H54 (cell line): ENCODE measurements around the gene CDH5.
A peak's percentile ranks its signal among the peaks of the same experiment; 100 is the strongest.

Experiments
- DNase-seq: peaks from one replicate; pipeline ENCODE4 v3.0.0; 2011; ENCODE audit warnings: low spot score, mixed read lengths; ENCODE audit not compliant: insufficient read length
- FAIRE-seq: peaks from 3 replicates; lab custom pipeline; 2011; peaks lifted over from hg19 to GRCh38; lab: Jason Lieb, UNC
- POLR2A ChIP-seq: IDR thresholded peaks from 2 replicates; pipeline ENCODE4 v1.6.1; 2011; ENCODE audit warnings: low read depth, mild to moderate bottlenecking, low read length

CDH5 gene

DNA sequence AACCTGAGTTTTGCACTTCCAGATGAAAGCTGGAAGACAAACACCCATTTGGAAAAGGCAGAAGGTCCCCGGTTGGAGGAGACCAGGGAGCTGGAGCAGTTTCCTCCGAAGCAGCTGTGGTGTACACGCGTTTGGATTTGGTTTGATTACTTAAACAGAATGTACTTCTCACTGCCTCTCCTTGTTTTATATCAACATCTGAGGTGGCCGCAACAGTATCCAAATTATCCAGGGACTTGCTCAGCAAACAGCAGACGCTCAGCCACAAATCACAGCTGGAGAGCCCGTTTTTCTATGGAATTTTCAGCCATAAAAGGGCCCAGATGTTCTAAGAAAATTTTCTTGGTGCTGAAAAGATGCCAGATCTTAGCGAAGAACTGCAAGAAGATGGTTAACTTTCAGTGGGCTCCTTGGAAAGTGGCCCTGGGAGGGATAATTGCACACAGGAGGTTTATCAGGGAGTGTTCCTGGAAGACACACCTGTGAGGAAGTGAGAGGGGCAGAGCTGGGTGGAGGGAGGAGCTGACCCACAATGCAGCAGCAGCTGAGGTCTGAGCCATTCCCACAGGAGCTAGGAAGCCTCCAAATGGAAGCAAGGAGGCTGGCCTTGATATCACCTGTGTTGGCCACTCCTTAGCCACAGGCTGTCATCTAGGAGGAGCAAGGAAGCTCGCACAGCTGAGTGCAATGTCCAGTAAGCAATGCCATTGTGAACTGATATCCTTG lies 28.9 kb upstream of the CDH5 start:
- FAIRE-seq (no peak), DNase-seq (no peak)
- no peak for TF ChIP-seq POLR2A

DNA sequence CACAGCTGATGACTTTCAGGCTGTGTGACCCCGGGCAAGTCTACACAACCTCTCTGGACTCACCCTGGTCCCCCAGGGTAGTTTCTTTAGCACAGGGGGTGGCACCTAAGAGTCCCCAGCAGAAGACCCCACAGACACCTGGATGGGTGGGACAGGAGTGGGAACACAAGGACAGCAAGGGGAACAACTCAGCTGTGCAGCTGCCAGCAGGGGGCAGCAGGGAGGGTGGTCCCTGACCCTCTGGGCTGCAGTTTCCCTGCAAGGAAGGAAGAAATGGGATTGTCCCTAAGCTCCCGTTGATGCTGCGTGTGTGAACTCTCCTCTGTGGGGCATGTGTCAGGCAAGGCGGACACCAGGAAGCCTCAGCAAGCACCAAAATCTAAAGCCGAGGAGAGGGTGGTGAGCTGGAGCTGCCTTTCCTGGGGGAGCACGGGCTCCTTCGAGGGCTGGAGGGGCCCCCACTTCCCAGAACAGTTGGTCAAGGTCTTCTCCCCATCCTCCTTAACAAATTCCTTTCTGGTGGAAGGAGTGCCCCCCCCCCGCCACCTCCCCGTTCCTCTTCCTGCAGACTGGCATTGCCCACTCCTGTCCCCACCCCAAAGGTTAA lies 24.1 kb upstream of the CDH5 start:
- DNase-seq (peak; percentile 45), FAIRE-seq (no peak)
- no peak for TF ChIP-seq POLR2A

DNA sequence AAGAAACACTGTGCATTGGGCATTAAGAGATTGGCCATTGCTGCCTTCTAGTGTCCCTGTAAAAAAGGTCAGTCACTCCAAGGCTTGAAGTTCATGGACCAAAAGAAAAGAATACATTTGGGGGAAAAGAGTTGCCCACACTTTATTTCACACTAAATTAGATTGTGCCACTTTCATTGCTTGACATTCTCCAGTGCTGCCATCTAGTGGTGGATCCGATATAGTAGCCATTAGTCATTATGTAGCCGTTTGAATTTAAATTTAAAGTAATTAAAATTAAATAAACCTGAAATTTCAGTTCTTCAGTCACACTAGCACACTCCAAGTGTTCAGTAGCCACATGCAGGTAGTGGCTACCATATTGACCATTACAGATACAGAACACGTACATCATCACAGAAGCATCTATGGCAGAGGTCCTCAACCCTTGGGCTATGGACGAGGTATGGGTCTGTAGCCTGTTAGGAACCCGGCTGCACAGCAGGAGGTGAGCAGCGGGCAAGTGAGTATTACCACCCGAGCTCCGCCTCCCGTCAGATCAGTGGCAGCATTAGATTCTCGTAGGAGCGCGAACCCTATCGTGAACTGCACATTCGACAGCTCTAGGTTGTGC lies 21.9 kb upstream of the CDH5 start:
- TF ChIP-seq POLR2A, result no peak
- FAIRE-seq (no peak), DNase-seq (no peak)

DNA sequence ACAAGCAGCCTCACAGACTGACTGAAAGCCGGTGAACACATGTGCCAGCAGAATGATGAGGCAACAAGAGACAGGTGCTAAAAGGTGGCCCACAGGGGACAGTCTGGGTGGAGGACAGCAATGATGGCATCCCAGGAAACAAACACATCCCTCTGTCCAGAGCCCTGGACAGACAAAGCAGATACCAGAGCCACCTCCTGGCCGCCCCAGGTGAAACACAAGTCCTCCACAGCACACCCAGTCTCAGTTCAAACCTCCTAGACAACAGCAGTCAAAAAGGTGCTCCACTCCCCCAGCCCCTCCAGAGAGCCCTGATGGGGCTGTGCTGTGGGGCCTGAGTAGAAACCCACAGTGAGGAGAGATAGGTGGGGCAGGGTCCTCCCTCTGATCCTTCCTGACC lies 20.3 kb upstream of the CDH5 start:
- DNase-seq (no peak), FAIRE-seq (no peak)
- TF ChIP-seq POLR2A, result no peak

DNA sequence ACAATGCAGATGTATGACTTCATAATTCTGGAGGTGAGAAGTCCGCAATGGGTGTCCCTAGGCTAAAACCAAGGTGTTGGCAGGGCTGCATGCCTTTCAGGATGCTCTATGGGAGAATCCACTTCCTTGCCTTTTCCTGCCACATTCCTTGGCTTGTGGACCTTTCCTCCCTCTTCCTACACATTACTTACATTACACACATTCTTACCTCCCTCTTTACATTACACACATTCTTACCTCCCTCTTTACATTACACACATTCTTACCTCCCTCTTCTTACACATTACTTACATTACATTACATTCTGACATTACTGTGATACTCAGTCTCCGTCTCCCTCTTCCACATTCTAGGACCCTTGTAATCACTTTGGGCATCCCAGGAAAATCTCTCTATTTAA lies 14.2 kb upstream of the CDH5 start:
- no peak for FAIRE-seq
- no peak for TF ChIP-seq POLR2A
- DNase-seq, result no peak

DNA sequence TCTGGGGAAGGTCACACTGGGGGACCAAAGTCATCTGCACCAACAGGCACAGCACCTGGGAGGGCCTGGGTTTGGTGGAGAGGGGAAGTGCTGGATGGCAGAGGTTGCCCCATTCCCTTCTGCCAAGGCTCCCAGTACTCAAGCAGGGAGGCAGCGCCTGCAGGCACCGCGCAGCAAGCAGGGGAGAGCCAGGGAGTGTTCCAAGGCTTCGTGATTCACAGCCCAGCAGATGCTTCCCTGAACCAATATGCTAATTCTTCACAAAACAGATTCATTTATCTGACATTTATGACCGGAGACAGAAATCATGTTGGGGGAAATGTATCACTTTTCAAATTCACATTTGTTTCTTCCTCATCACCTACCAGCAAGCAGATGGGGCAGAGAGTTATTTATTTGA lies 13.4 kb upstream of the CDH5 start:
- TF ChIP-seq POLR2A, result no peak
- no peak for DNase-seq
- FAIRE-seq, result no peak

DNA sequence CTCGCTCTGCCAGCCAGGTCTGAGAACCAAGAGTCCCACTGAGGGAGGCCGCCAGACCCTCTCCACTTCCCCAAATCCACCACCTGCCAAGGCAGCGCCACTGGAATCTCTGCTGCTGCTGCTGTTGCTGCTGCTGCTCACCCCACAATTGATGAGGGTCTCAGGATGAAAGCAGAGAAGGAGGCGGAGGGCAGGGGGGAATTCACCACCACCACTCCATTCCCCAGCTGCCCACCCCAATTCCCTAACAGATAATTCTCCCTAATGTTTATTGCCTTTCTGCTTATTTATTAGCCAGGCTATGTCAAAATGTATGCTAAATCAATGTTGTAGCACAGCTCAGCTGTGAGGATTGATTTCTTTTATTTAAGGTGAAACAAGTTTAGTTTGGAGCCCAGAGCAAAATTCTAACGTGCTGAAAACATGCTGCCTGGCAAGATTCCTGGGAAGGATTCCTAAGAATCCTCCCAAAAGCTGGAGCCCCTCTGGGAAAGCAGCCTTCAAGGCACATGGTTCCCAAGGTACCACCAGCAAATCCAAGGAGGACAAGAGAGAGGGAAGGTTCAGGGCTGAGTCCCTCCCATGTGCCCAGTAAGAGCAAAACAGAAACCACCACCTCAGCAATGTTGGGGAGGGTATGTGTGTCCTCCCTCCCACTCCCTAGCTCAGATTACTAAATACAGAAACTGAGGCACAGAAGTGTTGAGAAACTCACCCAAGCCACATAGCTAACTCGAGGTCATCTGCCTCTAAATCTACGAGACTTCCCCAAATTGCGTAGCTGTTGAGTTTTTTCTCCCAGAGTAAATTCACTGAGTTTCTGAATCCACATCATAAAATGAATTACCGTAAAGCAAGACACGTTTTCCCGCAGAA lies 12.2 kb upstream of the CDH5 start:
- TF ChIP-seq POLR2A, result no peak
- DNase-seq, result no peak
- FAIRE-seq, result no peak

DNA sequence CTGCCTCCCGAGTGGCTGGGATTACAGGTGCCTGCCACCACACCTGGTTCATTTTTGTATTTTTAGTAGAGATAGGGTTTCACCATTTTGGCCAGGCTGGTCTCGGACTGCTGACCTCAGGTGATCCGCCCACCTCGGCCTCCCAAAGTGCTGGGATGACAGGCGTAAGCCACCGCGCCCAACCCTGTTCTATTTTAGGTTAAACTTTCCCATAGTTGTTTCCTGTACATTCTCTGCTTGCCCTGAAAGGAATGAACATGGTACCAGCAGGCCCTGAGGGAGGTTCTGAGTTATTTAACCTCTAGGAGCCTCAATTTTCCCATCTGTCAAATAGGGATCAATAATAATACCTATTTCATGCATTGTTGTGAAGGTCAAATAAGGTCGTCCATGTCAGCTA lies 11.0 kb upstream of the CDH5 start:
- DNase-seq, result no peak
- no peak for FAIRE-seq
- no peak for TF ChIP-seq POLR2A

DNA sequence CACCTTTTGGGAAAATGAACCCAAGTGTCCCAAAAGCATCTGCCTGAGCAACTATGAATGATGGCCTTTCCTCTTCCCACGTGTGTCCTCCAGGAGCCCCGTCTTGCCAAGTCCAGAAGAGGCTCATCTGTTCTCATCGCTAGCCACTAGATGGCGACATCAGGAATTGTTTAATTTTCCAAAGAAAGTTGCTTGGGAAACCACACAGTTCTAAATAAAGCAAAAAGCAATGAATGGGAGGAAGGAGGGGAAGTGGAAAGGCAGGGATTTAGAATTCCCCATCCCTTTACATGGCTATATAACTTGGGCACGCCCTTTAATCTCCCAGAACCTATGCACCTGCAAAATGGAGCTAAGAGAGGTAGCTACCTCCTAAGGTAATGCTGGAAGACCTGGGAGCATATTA lies 9.0 kb upstream of the CDH5 start:
- FAIRE-seq (no peak), DNase-seq (peak; percentile 66)
- no peak for TF ChIP-seq POLR2A

DNA sequence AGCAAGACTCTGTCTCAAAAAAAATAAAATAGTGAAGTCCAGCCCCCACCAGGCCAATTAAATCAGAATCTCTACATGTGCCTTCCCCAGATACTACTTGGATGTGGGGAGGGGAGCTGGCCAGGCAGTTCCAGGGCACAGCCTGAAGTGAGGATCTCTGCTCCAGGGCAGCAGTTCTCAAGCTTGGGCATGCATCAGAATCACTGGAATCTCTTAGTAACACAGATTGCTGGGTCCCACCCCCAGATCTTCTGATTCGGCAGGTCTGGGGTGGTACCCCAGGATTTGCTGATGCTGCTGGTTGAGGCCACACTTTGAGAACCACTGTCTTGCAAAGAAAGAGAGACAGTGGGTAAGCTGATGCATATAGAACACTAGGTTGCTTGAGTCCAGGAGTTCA lies 8.3 kb upstream of the CDH5 start:
- no peak for TF ChIP-seq POLR2A
- FAIRE-seq (no peak), DNase-seq (no peak)

DNA sequence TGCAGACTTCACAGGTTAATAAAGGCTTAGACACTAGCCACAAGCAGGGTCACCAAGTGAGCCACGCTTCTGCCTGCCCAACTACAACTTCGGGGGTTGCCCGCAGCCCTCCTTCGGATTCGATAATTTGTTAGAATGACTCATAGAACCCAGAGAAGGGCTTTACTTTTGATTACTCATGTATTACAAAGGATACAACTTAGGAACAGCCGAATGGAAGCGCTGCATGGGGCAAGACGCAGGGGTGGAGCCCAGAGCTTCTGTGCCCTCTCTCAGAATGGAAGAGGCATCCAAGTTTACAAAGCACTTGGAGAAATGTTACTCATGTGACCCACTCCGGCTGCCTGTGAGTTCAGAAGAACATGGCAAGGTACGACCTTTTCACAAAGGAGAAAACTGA lies 7.5 kb upstream of the CDH5 start:
- TF ChIP-seq POLR2A, result no peak
- peak; percentile 89 for DNase-seq
- peak; percentile 41 for FAIRE-seq

DNA sequence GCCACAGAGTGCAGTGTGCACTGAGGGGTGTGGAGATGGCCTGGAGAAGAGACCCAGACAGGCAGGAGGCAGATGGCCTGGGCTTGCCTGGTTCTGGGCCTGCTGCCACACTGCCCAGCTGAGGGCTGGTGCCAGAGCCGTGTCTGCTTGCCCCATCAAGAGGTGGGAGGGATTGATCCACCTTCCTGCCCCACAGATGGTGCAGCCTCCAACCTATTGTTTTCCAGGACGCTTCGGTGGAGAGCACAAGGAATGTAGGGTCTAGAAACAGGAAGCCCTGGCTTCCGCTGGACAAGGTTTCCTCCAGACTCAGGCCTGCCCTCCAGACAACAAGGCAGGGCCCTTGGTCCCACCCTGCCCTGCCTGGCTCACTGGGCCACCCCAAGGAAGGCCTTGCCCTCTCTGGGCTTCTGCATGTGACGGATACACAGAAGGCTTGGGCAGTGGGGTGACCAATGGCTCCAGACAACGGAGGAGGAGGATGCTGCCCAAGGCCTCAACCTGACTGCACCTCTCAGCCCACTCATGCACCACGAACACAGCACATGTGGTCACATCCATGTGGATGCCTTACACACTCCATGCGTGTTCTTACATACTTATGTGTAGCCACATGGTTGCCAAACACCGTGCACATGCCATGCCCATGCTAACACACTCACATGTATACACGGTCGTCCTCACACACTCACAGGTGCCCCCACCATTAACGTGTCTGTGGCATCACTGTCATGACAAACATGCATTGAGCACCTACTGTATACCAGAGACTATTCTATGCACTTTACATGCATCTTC lies 6.5 kb upstream of the CDH5 start:
- no peak for TF ChIP-seq POLR2A
- FAIRE-seq (no peak), DNase-seq (no peak)
